Head of caudate nucleus (tissue), 42 donors: ENCODE data around the gene BATF.

Experiments
- DNase-seq, 42 donors: peaks; one replicate each; pipeline versions ENCODE4 v3.0.0 to v3.0.0-alpha.2; 2020 to 2021; ENCODE audit warnings: mixed read lengths in 7 of 42
- intact Hi-C: fragments of 100-400 bp; cut with DNase I; formaldehyde crosslinking; loops from one replicate; pipeline ENCODE4 v1.15.0; 2022

BATF gene

GRCh38 chr14:75578786-75579337 is 56.6 kb downstream of the BATF start:
- intact Hi-C loops, result no loop called here

GRCh38 chr14:75579338-75579864 is 57.1 kb downstream of the BATF start:
- intact Hi-C loops, result no loop called here
- no peak for DNase-seq

More at GRCh38 chr14:75578786-75579337, 56.6 kb downstream of the BATF start:
- peak in 3 of 42 donors; percentile 5 to 18 (median 8) for DNase-seq

DNA sequence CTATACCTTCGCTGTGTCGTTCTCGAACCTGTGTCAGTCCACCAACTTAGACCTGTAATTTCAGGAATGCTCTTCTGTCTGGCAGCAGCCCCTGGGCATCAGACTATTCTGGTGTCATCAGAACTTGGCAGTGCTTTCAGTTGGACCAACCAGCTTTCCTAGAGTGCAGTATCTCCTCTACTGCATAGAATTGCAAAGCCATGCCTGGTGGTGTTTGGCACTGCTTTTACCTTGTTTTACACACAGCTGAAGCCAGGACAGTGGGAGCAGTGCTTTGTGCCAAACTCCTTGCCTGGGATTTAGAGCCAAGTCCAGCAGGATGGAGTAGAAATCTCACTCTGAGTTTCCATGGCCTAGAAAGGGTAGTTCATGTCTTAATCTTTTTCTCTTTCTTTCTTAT is 57.6 kb downstream of the BATF start:
- intact Hi-C loops, result no loop called here
- DNase-seq, result peak in 1 of 42 donors; percentile 11

DNA sequence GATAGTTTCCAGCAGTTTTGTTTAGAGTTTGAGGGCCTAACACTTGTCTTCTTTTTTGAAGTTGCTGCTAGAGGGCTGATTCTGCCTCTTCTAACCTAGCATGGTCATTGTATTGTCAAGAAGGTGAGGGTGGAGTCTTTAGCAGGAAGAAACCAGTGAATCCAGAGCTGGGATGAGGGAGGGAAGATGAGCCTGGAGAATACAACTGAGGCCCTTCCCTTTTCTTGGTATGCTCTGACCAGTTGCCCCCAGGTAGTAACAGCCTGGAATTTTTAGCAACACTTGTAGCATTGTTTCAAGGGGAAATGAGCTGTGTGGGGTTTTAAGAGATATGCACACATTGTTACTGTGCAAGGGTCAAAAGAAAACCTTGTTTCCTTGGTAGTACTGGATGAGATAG is 65.1 kb downstream of the BATF start:
- intact Hi-C loops, result no loop called here

GRCh38 chr14:75589931-75590330 is 67.7 kb downstream of the BATF start:
- intact Hi-C loops, result no loop called here
- DNase-seq, result no peak

More for the DNA sequence above, 65.1 kb downstream of the BATF start:
- DNase-seq, result no peak

GRCh38 chr14:75591331-75591946 is 69.2 kb downstream of the BATF start:
- no peak for DNase-seq
- intact Hi-C loops, result no loop called here

- intact Hi-C loops, result no loop called here
- no peak for DNase-seq
These were observed 69.8 kb downstream of the BATF start for GRCh38 chr14:75591987-75592575.

DNA sequence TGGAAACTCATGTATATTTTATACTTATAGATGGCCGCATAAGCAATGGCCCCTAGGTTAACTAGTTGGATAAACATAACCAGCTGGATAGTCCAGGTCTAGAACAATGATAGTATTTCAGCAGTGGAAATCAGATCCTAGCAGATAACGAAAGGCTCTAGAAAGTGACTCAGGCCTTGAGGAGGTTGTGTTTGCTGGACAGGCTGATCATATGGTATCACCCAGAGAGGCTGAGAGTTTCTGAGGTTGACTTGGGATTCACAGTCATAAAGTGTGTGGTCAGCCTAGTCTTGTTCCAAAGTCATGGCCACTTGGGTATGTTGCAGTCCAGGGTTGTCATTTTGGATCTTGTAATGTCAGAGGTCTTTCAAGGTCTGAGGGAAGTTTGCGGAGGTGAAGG is 73.0 kb downstream of the BATF start:
- no peak for DNase-seq

More for the DNA sequence above, 73.0 kb downstream of the BATF start:
- intact Hi-C loops, result no loop called here
